Fibroblast of mammary gland (primary cell): ENCODE data around the gene NOS1.

Experiments used
- DNase-seq: peaks from one replicate; pipeline ENCODE4 v3.0.0-alpha.2; 2010; ENCODE audit warnings: low read depth
- H3K4me3 ChIP-seq: 2 replicates; pipeline ENCODE4 v1.5.1; 2011; ENCODE audit warnings: low read depth, mild to moderate bottlenecking, low read length, moderate library complexity; ENCODE audit not compliant: control insufficient read depth
- CTCF ChIP-seq: conservative IDR thresholded peaks from 2 replicates; pipeline ENCODE4 v1.5.1; 2011; ENCODE audit warnings: low read depth, low read length, inconsistent platforms; ENCODE audit not compliant: control insufficient read depth, insufficient read depth

The NOS1 gene

DNA sequence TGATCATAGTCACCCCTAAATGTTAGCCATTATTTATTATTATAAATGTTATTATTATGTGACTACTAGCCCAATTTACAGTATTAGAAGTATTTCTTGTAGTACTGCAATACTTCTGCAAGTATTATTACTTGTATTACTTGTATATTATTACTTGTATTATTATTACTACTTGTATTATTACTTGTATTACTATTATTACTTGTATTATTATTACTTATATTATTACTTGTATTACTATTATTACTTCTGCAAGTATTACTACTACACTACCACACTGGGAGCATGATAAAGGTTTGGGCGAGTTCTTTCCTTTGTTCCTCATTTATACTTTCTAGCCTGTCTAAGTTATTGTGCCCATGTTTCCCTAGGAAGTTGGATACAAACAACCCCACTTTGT lies 67.9 kb downstream of the NOS1 start:
- DNase-seq = no peak
- H3K4me3 ChIP-seq = no peak overlapping the region
- TF ChIP-seq CTCF = no peak

GRCh38 chr12:117292688-117293087 lies 68.7 kb downstream of the NOS1 start:
- H3K4me3 ChIP-seq = no peak overlapping the region
- no peak for TF ChIP-seq CTCF
- DNase-seq = no peak

DNA sequence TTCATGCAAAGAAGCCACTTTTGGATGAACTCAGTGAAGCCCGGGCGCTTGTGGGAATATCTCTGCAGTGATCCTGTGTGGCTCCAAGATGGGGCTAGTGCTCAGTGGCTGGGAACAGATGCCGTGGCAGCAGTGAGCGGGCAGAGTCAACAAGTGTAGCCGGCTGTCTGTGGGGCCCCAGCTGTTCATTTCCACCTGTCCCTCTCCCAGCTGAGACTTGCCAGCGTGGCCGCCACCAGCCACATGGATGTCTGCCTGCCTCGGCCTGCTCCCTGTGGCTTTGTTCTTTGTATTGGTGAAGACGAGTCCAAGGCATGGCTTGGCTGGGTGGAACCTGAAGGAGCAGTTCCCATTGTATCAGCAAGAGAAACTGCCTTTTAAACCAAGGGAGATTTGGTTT lies 77.3 kb downstream of the NOS1 start:
- no peak for DNase-seq
- H3K4me3 ChIP-seq = no peak overlapping the region
- TF ChIP-seq CTCF = no peak

DNA sequence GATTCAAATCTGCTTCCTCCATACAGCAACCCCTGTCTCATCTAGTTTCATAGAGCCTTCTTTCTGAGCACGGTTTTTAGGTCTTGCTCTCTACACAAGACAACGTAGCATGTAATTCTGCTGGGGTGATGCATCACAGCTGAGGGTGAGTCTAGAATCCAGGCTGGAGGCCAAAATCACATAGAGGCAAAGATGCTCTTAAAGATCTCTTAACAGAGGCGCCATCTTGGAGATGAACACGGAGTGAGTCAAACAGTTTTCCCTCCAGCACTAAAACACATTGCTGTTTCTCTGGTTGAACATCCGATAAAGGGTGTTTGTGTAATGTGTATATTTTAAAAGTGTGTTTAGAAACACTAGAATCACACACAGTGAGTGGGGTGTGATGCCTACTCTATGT lies 78.9 kb downstream of the NOS1 start:
- no peak for TF ChIP-seq CTCF
- no peak overlapping the region for H3K4me3 ChIP-seq
- DNase-seq = no peak

GRCh38 chr12:117280019-117280680 lies 81.3 kb downstream of the NOS1 start:
- DNase-seq = no peak
- H3K4me3 ChIP-seq = no peak overlapping the region
- no peak for TF ChIP-seq CTCF

- no peak for TF ChIP-seq CTCF
- no peak overlapping the region for H3K4me3 ChIP-seq
- DNase-seq = no peak
These were observed 81.8 kb downstream of the NOS1 start for GRCh38 chr12:117279606-117280005.

- no peak overlapping the region for H3K4me3 ChIP-seq
- no peak for DNase-seq
- no peak for TF ChIP-seq CTCF
These were observed 83.6 kb downstream of the NOS1 start for GRCh38 chr12:117277875-117278274.
